ENCODE data around the gene CALCOCO2.
"Not testable (repeated sequence)": the region's sequence is repeated elsewhere in the genome, so short reads cannot be mapped to it uniquely, and the experiment has no call there.

CALCOCO2 gene

DNA sequence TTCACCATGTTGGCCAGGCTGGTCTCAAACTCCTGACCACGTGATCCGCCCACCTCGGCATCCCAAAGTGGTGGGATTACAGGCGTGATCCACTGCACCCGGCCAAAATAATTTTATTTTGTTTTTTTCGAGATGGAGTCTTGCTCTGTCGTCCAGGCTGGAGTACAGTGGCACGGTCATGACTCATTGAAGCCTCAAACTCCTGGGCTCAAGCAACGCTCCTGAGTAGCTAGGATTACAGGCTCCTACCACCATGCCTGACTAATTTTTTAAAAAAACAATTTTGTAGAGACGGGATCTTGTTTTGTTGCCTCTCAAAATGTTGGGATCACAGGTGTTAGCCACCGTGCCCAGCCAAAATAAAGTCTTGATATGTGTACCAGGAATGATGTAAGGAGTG, 11.4 kb upstream of the CALCOCO2 start:
- no peak for DNase-seq (ENCODE audit: extremely low read depth in 1 of 2, low read depth in 1 of 2)

DNA sequence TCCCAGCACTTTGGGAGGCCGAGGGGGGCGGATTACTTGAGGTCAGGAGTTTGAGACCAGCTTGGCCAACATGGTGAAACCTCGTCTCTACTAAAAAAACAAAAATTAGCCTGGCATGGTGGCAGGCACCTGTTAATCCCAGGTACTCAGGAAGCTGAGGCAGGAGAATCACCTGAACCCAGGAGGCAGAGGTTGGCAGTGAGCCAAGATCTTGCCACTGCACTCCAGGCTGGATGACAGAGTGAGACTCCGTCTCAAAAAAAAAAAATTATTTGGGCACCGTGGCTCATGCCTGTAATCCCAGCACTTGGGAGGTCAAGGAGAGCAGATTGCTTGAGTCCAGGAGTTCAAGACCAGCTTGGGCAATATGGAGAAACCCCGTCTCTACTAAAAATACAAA, 9.9 kb upstream of the CALCOCO2 start:
- DNase-seq (ENCODE audit: extremely low read depth in 1 of 2, low read depth in 1 of 2): not testable (repeated sequence)

DNA sequence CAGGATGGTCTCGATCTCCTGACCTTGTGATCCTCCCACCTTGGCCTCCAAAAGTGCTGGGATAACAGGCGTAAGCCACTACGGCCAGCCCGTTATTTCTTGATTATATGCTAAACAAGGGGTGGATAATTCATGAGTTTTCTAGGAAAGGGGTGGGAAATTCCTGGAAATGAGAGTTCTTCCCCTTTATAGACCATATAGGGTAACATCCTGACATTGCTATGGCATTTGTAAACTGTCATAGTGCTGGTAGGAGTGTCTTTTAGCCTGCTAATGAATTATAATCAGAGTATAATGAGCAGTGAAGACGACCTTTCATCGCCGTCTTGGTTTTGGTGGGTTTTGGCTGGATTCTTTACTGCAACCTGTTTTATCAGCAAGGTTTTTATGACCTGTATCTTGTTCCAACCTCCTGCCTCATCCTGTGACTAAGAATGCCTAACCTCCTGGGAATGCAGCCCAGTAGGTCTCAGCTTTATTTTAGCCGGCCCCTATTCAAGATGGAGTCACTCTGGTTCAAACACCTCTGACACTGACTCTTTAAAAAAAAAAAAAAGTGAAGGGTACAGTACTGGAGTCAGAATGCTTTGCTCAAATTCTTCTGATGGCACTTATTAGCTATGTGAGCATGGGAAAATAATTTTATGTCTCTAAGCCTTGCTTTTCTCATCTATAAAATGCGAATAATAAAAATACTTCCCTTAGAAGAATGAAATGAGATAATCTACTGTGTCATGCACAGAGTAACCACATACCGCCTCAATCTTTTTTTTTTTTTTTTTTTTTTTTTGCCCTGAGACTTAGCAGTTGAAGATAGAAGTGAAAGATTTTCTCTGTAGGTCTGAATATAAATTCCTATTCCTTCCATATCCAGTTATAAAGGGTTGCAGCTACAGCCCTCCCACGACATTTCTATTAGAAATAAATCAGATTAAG, 5.1 kb upstream of the CALCOCO2 start:
- no peak for DNase-seq (ENCODE audit: extremely low read depth in 1 of 2, low read depth in 1 of 2)

DNA sequence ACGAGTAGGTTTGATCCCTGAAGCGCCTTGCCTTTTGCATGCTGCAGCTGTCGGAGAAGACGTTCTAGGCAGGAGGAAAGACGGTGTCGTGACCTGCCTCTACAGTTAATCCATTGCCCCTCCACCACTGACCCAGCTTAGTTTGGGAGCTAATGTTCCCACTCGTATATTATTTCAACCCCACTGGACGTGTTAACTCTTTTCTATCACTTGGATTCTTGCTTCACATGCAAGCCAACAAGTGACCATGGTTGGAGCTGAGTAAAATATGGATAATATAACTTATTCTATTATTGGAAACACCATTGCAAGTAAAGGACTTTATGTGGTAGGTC, 681 bp downstream of the CALCOCO2 start:
- no peak for DNase-seq (ENCODE audit: extremely low read depth in 1 of 2, low read depth in 1 of 2)

DNA sequence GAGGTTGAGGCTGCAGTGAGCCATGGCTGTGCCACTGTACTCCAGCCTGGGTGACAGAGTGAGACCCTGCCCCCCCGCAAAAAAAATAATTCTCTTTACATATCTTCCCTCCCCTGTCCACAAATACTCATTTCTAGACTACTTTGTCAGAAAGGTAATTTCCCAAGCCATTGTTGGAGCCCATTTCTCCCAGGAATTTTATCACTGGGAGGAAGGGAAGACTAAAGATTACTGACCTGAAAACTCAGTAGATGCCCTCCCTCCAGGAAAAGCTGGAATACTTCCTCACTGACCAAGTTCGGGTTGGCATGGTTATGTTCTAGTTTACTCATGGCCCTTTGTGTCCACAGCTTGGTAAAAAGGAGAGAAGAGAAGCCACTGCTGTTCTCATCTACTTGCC, 4.1 kb downstream of the CALCOCO2 start:
- no peak for DNase-seq (ENCODE audit: extremely low read depth in 1 of 2, low read depth in 1 of 2)

DNA sequence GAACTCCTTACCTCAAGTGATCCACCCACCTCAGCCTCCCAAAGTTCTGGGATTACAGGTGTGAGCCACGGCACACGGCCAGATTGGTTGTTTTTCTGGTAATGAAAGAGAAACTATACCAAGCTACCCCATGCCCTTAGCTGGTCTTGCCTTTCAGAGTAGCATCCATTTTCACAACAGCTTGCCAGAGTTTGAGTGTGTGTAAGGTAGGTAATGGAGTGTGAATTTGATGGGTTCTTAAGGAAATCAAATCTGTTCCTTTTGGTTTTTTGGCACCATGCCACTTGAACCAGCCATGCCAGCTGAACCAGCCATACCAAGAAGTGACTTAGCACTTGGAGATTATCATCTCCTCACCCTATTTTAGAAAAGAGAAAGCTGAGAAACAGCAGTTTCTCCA, 5.1 kb downstream of the CALCOCO2 start:
- no peak for DNase-seq (ENCODE audit: extremely low read depth in 1 of 2, low read depth in 1 of 2)

DNA sequence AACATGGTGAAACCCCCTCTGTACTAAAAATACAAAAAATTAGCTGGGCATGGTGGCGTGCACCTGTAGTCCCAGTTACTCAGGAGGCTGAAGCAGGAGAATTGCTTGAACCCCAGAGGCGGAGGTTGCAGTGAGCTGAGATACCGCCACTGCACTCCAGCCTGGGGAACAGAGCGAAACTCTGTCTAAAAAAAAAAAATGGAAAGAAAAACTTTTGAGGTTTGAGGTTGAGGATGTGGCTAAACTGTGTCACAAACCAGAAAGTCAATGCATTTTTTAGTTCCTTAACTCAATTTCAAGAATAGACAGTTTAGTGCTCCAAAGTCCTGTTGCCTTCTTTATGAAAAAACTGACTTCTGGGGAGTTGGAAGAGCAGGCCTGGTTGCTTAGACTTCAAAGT, 6.6 kb downstream of the CALCOCO2 start:
- not testable (repeated sequence) for DNase-seq (ENCODE audit: extremely low read depth in 1 of 2, low read depth in 1 of 2)

DNA sequence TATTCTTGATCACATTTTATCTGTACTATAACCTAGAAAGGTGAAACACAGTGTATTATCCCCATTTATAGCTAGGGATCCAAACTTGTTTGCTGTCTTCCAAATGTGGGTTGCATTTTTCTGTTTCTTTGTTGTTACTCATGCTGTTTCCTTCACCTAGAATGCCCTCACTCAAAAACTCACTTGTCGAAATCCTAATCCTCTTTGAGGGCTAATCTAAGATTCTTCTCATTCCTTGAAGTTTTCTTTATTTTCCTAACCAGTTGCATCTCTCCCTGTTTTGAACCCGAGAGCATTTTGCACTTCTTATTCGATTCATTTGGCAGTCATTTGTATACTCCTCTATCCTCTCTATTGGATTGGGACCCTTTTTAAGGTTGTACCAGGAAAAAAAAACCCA, 9.6 kb downstream of the CALCOCO2 start:
- no peak for DNase-seq (ENCODE audit: extremely low read depth in 1 of 2, low read depth in 1 of 2)

DNA sequence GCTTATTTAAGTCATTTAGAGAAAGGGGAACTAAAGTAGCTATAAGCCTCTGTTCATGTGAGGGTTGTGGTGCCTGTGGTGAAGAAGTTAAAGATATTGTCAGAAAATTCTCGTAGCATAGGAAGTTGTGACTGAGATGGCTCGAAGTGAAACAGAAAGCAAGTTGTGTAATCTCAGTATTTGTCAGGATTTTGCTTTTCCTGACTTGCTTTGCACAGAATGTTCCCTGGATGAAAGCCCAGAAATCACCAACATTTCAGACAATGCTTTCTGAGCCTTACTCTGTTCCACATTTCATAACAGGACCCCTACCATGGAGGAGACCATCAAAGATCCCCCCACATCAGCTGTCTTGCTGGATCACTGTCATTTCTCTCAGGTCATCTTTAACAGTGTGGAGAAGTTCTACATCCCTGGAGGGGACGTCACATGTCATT, 10.6 kb downstream of the CALCOCO2 start:
- no peak for DNase-seq (ENCODE audit: extremely low read depth in 1 of 2, low read depth in 1 of 2)

DNA sequence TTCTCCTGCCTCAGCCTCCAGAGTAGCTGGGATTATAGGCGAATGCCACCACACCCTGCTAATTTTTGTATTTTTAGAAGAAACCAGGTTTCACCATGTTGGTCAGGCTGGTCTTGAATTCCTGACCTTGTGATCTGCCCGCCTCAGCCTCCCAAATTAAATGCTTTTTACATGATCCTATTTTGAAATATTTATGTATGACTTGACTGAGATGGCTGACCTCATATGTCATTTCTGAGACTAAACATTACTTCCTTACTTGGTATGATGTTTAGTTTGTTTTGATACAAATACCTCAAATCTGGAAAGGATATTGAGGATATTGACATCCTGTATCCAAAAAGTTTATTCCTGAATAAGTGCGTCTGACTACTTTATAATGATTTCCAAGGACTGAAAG, 11.9 kb downstream of the CALCOCO2 start:
- no peak for DNase-seq (ENCODE audit: extremely low read depth in 1 of 2, low read depth in 1 of 2)

DNA sequence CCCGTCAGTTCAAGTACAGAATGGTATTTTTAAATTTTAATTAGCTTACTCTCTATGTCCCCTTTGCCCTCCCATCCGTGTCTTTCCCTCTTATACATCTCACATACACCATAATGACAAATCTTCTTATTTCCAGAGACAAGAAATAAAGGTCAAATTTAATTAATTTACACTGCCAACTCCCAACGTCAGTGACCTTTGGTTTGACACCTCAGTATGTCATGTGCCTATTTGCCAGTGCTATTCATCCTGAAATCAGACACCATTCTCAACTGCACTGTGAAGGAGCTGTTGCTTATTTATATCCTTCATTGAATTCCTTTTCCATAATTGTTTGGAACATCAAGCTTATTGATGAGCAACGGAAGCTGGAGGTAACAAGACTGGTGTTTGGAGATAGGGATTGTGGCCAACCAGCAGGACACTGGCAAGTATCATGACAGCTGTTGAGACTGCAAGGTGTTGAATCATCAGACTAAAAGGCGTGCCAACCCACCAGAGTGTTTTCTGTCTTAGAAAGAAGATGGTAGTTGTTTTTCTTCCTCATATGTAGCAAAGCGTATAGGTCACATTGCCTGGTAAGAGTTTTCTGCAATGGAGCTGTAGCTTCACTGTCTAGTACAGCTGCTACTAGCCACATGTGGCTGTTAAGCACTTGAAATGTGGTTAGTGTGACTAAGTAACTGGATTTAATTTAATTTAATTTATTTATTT, 12.5 kb downstream of the CALCOCO2 start:
- no peak for DNase-seq (ENCODE audit: extremely low read depth in 1 of 2, low read depth in 1 of 2)

DNA sequence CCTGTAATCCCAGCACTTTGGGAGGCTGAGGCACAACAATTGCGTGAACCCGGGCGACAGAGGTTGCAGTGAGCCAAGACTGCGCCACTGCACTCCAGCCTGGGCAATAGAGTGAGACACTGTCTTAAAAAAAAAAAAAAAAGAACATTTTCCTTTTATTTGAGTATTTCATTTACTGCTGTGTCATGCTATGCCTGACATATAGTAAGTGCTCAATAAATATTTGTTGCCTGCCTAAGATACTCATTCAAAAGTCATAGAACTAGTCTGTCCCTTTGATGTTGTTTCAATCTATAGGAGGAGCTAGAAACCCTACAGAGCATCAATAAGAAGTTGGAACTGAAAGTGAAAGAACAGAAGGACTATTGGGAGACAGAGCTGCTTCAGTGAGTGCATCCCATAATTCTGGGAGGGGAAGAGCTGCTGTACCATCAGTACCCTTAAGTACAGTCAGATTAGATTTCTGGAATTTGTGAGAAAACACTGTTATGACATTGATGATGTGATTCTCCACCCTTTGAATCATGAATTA, 20.0 kb downstream of the CALCOCO2 start:
- no peak for DNase-seq (ENCODE audit: extremely low read depth in 1 of 2, low read depth in 1 of 2)

DNA sequence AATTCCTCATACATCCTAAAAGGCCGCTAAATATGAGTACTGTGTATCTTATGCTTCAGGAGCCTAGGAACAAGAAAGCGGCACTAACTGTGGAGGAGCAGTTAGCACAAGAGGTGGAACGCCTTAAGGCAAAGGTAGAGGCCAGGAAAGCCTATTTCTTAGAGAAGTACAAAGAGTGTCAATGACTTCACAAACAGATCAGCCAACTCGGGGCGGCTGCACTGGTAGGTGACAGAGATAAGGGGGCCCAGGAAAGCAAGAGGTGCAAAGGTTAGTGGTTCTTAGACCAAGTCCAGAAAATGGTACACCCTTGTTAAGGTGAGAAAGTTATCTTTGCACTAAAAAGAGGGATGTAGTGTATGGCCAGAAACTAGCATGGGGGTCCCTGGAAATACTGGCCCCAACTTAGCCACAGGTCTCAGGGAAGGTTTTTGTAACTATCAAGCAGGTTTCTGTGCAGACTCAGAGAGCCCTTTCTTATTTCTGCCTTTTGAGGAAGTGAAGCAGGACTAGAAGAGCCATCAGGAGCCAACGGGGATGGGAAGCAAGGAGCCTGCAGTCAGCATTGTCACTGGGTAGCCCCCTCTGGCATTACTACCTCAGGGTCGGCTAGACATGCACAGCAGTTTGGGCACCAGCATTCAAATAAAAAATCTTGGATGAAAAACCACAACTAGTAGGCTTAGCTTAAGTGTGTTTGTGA, 24.1 kb downstream of the CALCOCO2 start:
- no peak for DNase-seq (ENCODE audit: extremely low read depth in 1 of 2, low read depth in 1 of 2)

DNA sequence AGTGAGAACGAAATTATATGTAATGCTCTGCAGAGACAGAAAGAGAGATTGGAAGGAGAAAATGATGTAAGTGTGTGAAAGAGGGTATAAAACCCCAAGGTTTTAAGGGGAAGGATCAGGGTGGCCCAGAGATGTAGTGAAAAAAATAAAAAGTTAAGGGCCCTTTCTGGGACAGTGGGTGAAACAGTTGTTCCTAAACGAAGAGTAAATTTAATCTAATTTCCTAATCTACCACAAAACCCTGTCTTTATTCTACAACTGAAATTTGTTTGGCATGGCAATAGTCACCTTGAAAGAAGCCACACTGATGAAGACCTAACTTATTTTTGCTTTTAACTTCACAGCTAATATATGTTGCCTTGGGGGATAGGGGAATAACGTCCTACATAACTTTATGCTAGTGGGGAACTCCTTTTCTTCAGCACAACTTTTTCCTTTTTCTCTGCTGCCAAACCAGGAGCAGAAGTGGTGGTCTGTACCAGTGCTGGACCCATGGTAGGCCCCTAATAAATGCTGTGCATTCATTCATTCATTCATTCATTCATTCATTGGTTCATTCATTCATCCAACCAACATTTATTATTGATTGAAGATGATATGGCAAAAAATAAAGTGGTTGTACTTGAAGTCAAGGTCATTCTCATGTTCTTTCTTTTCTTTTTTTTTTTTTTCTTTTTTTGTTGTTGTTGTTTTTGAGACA, 25.4 kb downstream of the CALCOCO2 start:
- DNase-seq (ENCODE audit: extremely low read depth in 1 of 2, low read depth in 1 of 2): no peak

DNA sequence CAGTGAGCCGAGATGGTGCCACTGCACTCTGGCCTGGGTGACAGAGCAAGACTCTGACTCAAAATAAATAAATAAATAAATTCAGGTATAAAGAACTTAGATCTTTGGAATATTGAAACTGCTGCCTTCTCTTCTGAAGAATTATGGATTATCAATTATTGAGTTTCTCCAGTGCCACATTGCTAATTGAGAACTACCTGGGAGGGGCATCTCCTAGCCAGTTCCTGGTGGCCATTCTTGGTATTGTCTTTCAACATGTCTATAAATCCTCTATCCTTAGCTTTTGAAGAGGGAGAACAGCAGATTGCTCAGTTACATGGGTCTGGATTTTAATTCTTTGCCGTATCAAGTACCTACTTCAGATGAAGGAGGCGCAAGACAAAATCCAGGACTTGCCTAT, 29.2 kb downstream of the CALCOCO2 start:
- no peak for DNase-seq (ENCODE audit: extremely low read depth in 1 of 2, low read depth in 1 of 2)

DNA sequence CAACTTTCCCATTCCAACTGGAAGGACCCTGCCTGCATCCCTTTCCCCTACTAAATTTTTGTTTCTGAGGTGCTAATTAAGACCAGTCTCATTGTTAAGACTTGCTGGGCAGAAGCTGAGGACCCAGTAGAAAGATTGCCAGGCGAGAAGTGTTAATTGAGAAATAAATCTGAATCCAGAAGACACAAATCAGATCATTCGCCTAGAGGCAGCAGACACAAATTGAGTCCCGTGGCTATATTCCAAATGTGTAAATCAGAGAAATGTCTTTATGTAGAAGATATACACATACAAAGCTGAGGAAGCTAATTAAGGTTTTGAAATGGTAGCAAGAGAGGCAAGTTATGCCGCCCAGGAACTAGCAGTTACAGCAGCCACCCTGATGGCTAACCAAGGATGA, 29.6 kb downstream of the CALCOCO2 start:
- DNase-seq (ENCODE audit: extremely low read depth in 1 of 2, low read depth in 1 of 2): no peak

DNA sequence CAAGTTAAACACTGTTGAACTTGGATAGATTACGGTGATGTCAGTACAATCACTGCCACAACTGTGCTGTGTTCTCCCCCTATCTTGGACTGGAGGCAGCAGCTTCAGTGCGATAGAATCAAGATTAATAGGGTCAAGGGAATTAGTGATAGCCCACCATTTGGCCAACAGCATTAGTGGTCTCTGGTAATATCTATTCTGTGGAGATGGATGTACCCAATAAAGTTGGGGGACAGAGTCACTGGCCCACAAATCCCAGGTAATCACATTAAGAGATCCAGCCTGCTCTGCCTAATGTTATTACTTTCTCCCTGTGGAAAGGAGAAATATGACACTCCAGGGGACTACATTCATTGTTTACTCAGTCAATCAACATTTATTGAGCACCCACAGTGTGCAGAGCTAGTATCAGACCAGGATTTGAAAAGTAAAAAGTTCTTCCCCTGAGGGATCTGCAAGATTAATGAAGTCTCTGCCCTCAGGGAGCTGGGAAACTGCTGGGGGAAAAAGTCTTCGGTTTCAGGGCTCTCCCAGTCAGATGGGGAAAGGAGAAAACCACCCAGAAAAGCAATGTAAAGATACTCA, 38.2 kb downstream of the CALCOCO2 start:
- no peak for DNase-seq (ENCODE audit: extremely low read depth in 1 of 2, low read depth in 1 of 2)

DNA sequence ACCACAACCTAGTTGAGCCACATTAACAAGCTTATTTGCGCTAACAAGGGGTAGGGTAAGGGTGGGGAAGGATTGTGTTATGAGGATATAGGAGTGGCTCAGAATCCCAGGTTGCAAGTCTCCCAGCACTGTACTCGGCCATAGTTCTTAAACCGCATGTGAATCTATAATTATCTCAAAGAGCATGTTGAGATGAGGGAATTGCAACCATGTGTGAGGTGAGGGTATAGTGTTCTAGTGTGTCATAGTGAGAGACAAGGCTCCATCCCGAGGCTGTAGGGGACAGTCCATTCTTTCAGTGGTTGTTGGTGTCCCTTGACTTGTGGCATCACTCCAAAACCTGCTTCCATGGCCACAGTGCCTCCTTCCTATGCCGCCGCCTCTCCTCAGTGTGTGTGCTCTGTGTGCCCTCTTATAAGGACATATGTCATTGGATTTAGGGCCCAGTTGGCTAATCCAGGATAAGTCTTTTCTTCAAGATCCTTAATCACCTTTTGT, 39.0 kb downstream of the CALCOCO2 start:
- DNase-seq (ENCODE audit: extremely low read depth in 1 of 2, low read depth in 1 of 2): no peak

DNA sequence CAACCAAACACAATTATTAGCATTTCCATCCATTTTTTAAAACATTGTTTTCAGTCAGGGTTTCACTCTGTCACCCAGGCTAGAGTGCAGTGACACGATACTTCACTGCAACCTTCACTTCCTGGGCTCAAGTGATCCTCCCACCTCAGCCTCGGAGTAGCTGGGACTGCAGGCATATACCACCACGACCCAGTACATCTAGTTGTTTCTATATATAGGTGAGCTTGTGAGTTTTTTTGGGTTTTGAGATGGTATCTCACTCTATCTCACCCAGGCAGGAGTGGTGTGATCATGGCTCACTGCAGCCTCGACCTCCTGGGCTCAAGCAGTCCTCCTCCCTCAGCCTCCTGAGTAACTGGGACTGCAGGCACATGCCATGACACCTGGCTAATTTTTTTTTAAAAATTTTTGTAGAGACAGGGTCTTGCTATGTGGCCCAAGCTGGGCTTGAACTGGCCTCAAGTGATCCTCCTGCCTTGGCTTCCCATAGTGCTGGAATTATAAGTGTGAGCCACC, 40.3 kb downstream of the CALCOCO2 start:
- no peak for DNase-seq (ENCODE audit: extremely low read depth in 1 of 2, low read depth in 1 of 2)

Measured in activated CD8-positive, alpha-beta memory T cell treated with anti-CD3 and anti-CD28 coated beads for 1 hour (primary cell).